ENCODE data around the gene PCDHA12. TPM values are rescaled to one million over a fixed set of nuclear protein-coding genes. Genes with fewer than 3 reads are reported as not detected.

The PCDHA12 gene
- total RNA-seq, 1 donor from 2014 or later, result 9.7 TPM

- H3K36me3 Mint-ChIP-seq (ENCODE audit: low read depth, unreplicated experiment), result no peaks in the 10 kb centered on the region
- peak within 1 kb of the TSS; percentile 92 for H3K4me3 Mint-ChIP-seq (ENCODE audit: unreplicated experiment)
- no peak for TF ChIP-seq CTCF (IDR thresholded peaks at IDR 0.05; ENCODE audit: unreplicated experiment)
- H3K9me3 Mint-ChIP-seq (ENCODE audit: unreplicated experiment), result no peaks in the 10 kb centered on the region
- H3K27ac Mint-ChIP-seq (ENCODE audit: unreplicated experiment), result no peak within 1 kb of the TSS
- H3K27me3 Mint-ChIP-seq (ENCODE audit: unreplicated experiment), result peaks cover 2% of the 10 kb centered on the region
- DNase-seq (ENCODE audit: low spot score), result peak; percentile 60
- H3K4me1 Mint-ChIP-seq (ENCODE audit: unreplicated experiment), result peaks cover 8% of the 10 kb centered on the region
Measured at GRCh38 chr5:140925806-140926442, 50.8 kb downstream of the PCDHA12 start, which contains the start of gene PCDHAC1. Gene PCDHAC1, plus strand, starts transcription at chr5:140926299. Its CDS starts 594 bp downstream, at chr5:140926893.

- peaks cover 2% of the 10 kb centered on the region for H3K27me3 Mint-ChIP-seq (ENCODE audit: unreplicated experiment)
- H3K36me3 Mint-ChIP-seq (ENCODE audit: low read depth, unreplicated experiment), result no peaks in the 10 kb centered on the region
- no peak overlapping the region for H3K27ac Mint-ChIP-seq (ENCODE audit: unreplicated experiment)
- H3K9me3 Mint-ChIP-seq (ENCODE audit: unreplicated experiment), result no peaks in the 10 kb centered on the region
- peak overlapping the region; percentile 92 for H3K4me3 Mint-ChIP-seq (ENCODE audit: unreplicated experiment)
- peak; percentile 96 for DNase-seq (ENCODE audit: low spot score)
- peaks cover 8% of the 10 kb centered on the region for H3K4me1 Mint-ChIP-seq (ENCODE audit: unreplicated experiment)
- peak; percentile 94 for TF ChIP-seq CTCF (IDR thresholded peaks at IDR 0.05; ENCODE audit: unreplicated experiment)
Measured at GRCh38 chr5:140926443-140927227, 51.5 kb downstream of the PCDHA12 start.

GRCh38 chr5:140927228-140927573, 52.1 kb downstream of the PCDHA12 start:
- H3K4me1 Mint-ChIP-seq (ENCODE audit: unreplicated experiment), result peaks cover 8% of the 10 kb centered on the region
- H3K27me3 Mint-ChIP-seq (ENCODE audit: unreplicated experiment), result peaks cover 2% of the 10 kb centered on the region
- no peaks in the 10 kb centered on the region for H3K36me3 Mint-ChIP-seq (ENCODE audit: low read depth, unreplicated experiment)
- no peak for TF ChIP-seq CTCF (IDR thresholded peaks at IDR 0.05; ENCODE audit: unreplicated experiment)
- H3K27ac Mint-ChIP-seq (ENCODE audit: unreplicated experiment), result no peak overlapping the region
- peak; percentile 25 for DNase-seq (ENCODE audit: low spot score)
- no peaks in the 10 kb centered on the region for H3K9me3 Mint-ChIP-seq (ENCODE audit: unreplicated experiment)
- peak overlapping the region; percentile 92 for H3K4me3 Mint-ChIP-seq (ENCODE audit: unreplicated experiment)

Other genes starting within 250 kb of the PCDHA12 start
- not detected for gene CD14, start 242.1 kb upstream of the PCDHA12 start, total RNA-seq (ENCODE audit: unreplicated experiment)
- 22.7 TPM for gene TMCO6, start 235.9 kb upstream of the PCDHA12 start, total RNA-seq (ENCODE audit: unreplicated experiment)
- gene NDUFA2, start 227.7 kb upstream of the PCDHA12 start, total RNA-seq (ENCODE audit: unreplicated experiment), result 56.0 TPM
- gene IK, start 227.5 kb upstream of the PCDHA12 start, total RNA-seq (ENCODE audit: unreplicated experiment), result 76.1 TPM
- 28.5 TPM for gene WDR55, start 210.4 kb upstream of the PCDHA12 start, total RNA-seq (ENCODE audit: unreplicated experiment)
- 1.8 TPM for gene DND1, start 201.7 kb upstream of the PCDHA12 start, total RNA-seq (ENCODE audit: unreplicated experiment)
- 75.0 TPM for gene HARS1, start 183.9 kb upstream of the PCDHA12 start, total RNA-seq (ENCODE audit: unreplicated experiment)
- 37.0 TPM for gene HARS2, start 183.9 kb upstream of the PCDHA12 start, total RNA-seq (ENCODE audit: unreplicated experiment)
- 51.0 TPM for gene ZMAT2, start 174.9 kb upstream of the PCDHA12 start, total RNA-seq (ENCODE audit: unreplicated experiment)
- 0.13 TPM for gene PCDHA1, start 89.2 kb upstream of the PCDHA12 start, total RNA-seq (ENCODE audit: unreplicated experiment)
- 4.2 TPM for gene PCDHA2, start 80.5 kb upstream of the PCDHA12 start, total RNA-seq (ENCODE audit: unreplicated experiment)
- gene PCDHA3, start 74.3 kb upstream of the PCDHA12 start, total RNA-seq (ENCODE audit: unreplicated experiment), result 2.6 TPM
- 9.9 TPM for gene PCDHA4, start 68.2 kb upstream of the PCDHA12 start, total RNA-seq (ENCODE audit: unreplicated experiment)
- gene PCDHA5, start 53.7 kb upstream of the PCDHA12 start, total RNA-seq (ENCODE audit: unreplicated experiment), result 2.7 TPM
- 2.3 TPM for gene PCDHA6, start 47.3 kb upstream of the PCDHA12 start, total RNA-seq (ENCODE audit: unreplicated experiment)
- 2.9 TPM for gene PCDHA7, start 41.0 kb upstream of the PCDHA12 start, total RNA-seq (ENCODE audit: unreplicated experiment)
- 1.6 TPM for gene PCDHA8, start 34.1 kb upstream of the PCDHA12 start, total RNA-seq (ENCODE audit: unreplicated experiment)
- 1.7 TPM for gene PCDHA9, start 26.9 kb upstream of the PCDHA12 start, total RNA-seq (ENCODE audit: unreplicated experiment)
- 16.9 TPM for gene PCDHA10, start 19.4 kb upstream of the PCDHA12 start, total RNA-seq (ENCODE audit: unreplicated experiment)
- gene PCDHA11, start 6.4 kb upstream of the PCDHA12 start, total RNA-seq (ENCODE audit: unreplicated experiment), result 7.8 TPM
- gene PCDHA13, start 6.8 kb downstream of the PCDHA12 start, total RNA-seq (ENCODE audit: unreplicated experiment), result 2.5 TPM
- 7.5 TPM for gene PCDHAC1, start 51.0 kb downstream of the PCDHA12 start, total RNA-seq (ENCODE audit: unreplicated experiment)
- gene PCDHAC2, start 91.2 kb downstream of the PCDHA12 start, total RNA-seq (ENCODE audit: unreplicated experiment), result 5.2 TPM
- gene PCDHB1, start 176.1 kb downstream of the PCDHA12 start, total RNA-seq (ENCODE audit: unreplicated experiment), result not detected
- 44.9 TPM for gene PCDHB2, start 219.3 kb downstream of the PCDHA12 start, total RNA-seq (ENCODE audit: unreplicated experiment)
- 6.5 TPM for gene PCDHB3, start 225.2 kb downstream of the PCDHA12 start, total RNA-seq (ENCODE audit: unreplicated experiment)
- gene PCDHB4, start 246.5 kb downstream of the PCDHA12 start, total RNA-seq (ENCODE audit: unreplicated experiment), result 2.3 TPM

Data from endothelial cell (in vitro differentiated cells).